H1 (cell line): ENCODE results near the gene BRD3OS. TPM values are rescaled to one million over a fixed set of nuclear protein-coding genes. Genes with fewer than 3 reads are reported as not detected.

ENCODE experiments used
- CTCF ChIA-PET: fragments of 300-600 bp; sonication (Branson Sonifier 250); formaldehyde crosslinking; loops from one replicate; lab custom pipeline; 2021; ENCODE audit not compliant: partially characterized antibody; lab: Charles Lee
- POLR2A ChIA-PET: fragments of 300-600 bp; sonication (Branson Sonifier 250); formaldehyde crosslinking; loops from one replicate; lab custom pipeline; 2021; ENCODE audit warnings: inconsistent platforms; ENCODE audit not compliant: partially characterized antibody; lab: Charles Lee
- DNase-seq, 2 experiments: peaks; one replicate each; pipeline versions ENCODE4 v3.0.0 to v3.0.0-alpha.2; 2010 to 2022; ENCODE audit warnings: low spot score in 2 of 2, low read depth in 1 of 2, mixed read lengths in 1 of 2
- FAIRE-seq: peaks from 2 replicates; lab custom pipeline; 2011; peaks lifted over from hg19 to GRCh38; lab: Jason Lieb, UNC
- H2AFZ ChIP-seq: 2 replicates; pipeline ENCODE4 v1.8.1; 2012; ENCODE audit warnings: low read length, inconsistent platforms
- H2AK5ac ChIP-seq: 2 replicates; pipeline ENCODE4 v1.6.1; 2013; ENCODE audit warnings: low read depth, low read length
- H2BK120ac ChIP-seq: replicated peaks from 2 replicates; pipeline ENCODE3; 2013; ENCODE audit warnings: low read depth, low read length, inconsistent platforms
- H2BK12ac ChIP-seq: 2 replicates; pipeline ENCODE4 v1.6.1; 2013; ENCODE audit warnings: low read depth, low read length
- H2BK15ac ChIP-seq: 2 replicates; pipeline ENCODE4 v1.6.1; 2013; ENCODE audit warnings: low read length
- H2BK20ac ChIP-seq: 2 replicates; pipeline ENCODE4 v1.6.1; 2013; ENCODE audit warnings: low read length
- H2BK5ac ChIP-seq: 2 replicates; pipeline ENCODE4 v1.6.1; 2013; ENCODE audit warnings: low read depth, low read length
- H3K14ac ChIP-seq: 2 replicates; pipeline ENCODE4 v1.6.1; 2013; ENCODE audit warnings: inconsistent platforms; ENCODE audit not compliant: insufficient read length
- H3K18ac ChIP-seq: 2 replicates; pipeline ENCODE4 v1.6.1; 2013; ENCODE audit warnings: low read length; ENCODE audit errors: extremely low read depth
- H3K23ac ChIP-seq: 2 replicates; pipeline ENCODE4 v1.6.1; 2013; ENCODE audit warnings: inconsistent platforms; ENCODE audit not compliant: insufficient read length
- H3K23me2 ChIP-seq: 2 replicates; pipeline ENCODE4 v1.6.1; 2013; ENCODE audit warnings: low read depth, low read length
- H3K27ac ChIP-seq: 2 replicates; pipeline ENCODE4 v1.6.1; 2011; ENCODE audit warnings: low read depth, low read length, inconsistent platforms
- H3K27me3 ChIP-seq, 4 experiments: replicated peaks in 1 of 4; 1 replicate in 1 of 4; 2 replicates in 3 of 4; pipeline versions ENCODE4 v1.6.1 to v1.8.1; 2011 to 2013; ENCODE audit warnings: low read length in 3 of 4, mild to moderate bottlenecking in 3 of 4, inconsistent platforms in 2 of 4, mixed read lengths in 2 of 4, moderate library complexity in 1 of 4; ENCODE audit not compliant: control insufficient read depth in 3 of 4, insufficient read depth in 3 of 4; ENCODE audit errors: extremely low read depth in 1 of 4
- H3K36me3 ChIP-seq, 4 experiments: 2 replicates each; pipeline versions ENCODE4 v1.6.1 to v1.8.1; 2011 to 2013; ENCODE audit warnings: mild to moderate bottlenecking in 4 of 4, low read length in 3 of 4, moderate library complexity in 2 of 4, control low read depth in 1 of 4, inconsistent platforms in 1 of 4; ENCODE audit not compliant: insufficient read depth in 4 of 4, control insufficient read depth in 2 of 4
- H3K4ac ChIP-seq: replicated peaks from 2 replicates; pipeline ENCODE3; 2013; ENCODE audit warnings: low read length, low read depth, mixed read lengths, inconsistent platforms; ENCODE audit not compliant: insufficient read length
- H3K4me1 ChIP-seq, 4 experiments: replicated peaks in 1 of 4; 1 replicate in 1 of 4; 2 replicates in 3 of 4; pipeline versions ENCODE4 v1.6.1 to v1.8.1; 2011 to 2013; ENCODE audit warnings: low read length in 3 of 4, inconsistent platforms in 2 of 4, mixed read lengths in 1 of 4; ENCODE audit not compliant: insufficient read depth in 4 of 4, control insufficient read depth in 3 of 4
- H3K4me2 ChIP-seq, 2 experiments: 2 replicates each; pipeline versions ENCODE4 v1.6.1 to v1.8.1; 2011 to 2013; ENCODE audit warnings: low read depth in 2 of 2, low read length in 2 of 2, control low read depth in 1 of 2, inconsistent platforms in 1 of 2, mild to moderate bottlenecking in 1 of 2; ENCODE audit not compliant: insufficient read depth in 1 of 2
- H3K4me3 ChIP-seq, 4 experiments: fragments of 200-600, 300-600 bp in 1 of 4; sonication (generic), shearing (Covaris generic), sonication (Bioruptor Twin) in 1 of 4; 2 replicates each; pipeline versions ENCODE4 v1.5.1 to v1.8.1; 2011 to 2016; ENCODE audit warnings: low read length in 4 of 4, low read depth in 3 of 4, control low read depth in 2 of 4, inconsistent platforms in 2 of 4, mild to moderate bottlenecking in 2 of 4, mixed read lengths in 1 of 4, moderate library complexity in 1 of 4; ENCODE audit not compliant: insufficient read depth in 2 of 4; ENCODE audit errors: extremely low read depth in 1 of 4
- H3K56ac ChIP-seq: replicated peaks from 2 replicates; pipeline ENCODE3; 2013; ENCODE audit warnings: low read depth, mild to moderate bottlenecking, mixed read lengths, low read length, inconsistent platforms; ENCODE audit not compliant: insufficient read length
- H3K79me1 ChIP-seq: 2 replicates; pipeline ENCODE4 v1.6.1; 2013; ENCODE audit warnings: low read depth, low read length, control low read depth
- H3K79me2 ChIP-seq, 2 experiments: 2 replicates each; pipeline versions ENCODE4 v1.6.1 to v1.8.1; 2012 to 2013; ENCODE audit warnings: low read length in 2 of 2, mild to moderate bottlenecking in 2 of 2, inconsistent platforms in 1 of 2; ENCODE audit not compliant: insufficient read depth in 2 of 2, control insufficient read depth in 1 of 2
- H3K9ac ChIP-seq, 4 experiments: replicated peaks in 1 of 4; 1 replicate in 1 of 4; 2 replicates in 3 of 4; pipeline versions ENCODE4 v1.6.1 to v1.8.1; 2011 to 2013; ENCODE audit warnings: low read depth in 3 of 4, low read length in 3 of 4, control low read depth in 2 of 4, mild to moderate bottlenecking in 2 of 4, moderate library complexity in 2 of 4, inconsistent platforms in 1 of 4; ENCODE audit errors: extremely low read depth in 1 of 4
- H3K9me3 ChIP-seq, 2 experiments: 2 replicates each; pipeline versions ENCODE4 v1.6.1 to v1.8.1; 2012 to 2013; ENCODE audit warnings: mild to moderate bottlenecking in 2 of 2, moderate library complexity in 2 of 2, control low read depth in 1 of 2, inconsistent platforms in 1 of 2, low read depth in 1 of 2, low read length in 1 of 2, mixed read lengths in 1 of 2; ENCODE audit not compliant: insufficient read depth in 2 of 2
- H4K20me1 ChIP-seq, 2 experiments: replicated peaks in 1 of 2; 2 replicates each; pipeline versions ENCODE3 to v1.8.1; 2011 to 2013; ENCODE audit warnings: inconsistent platforms in 2 of 2, low read length in 2 of 2, mild to moderate bottlenecking in 1 of 2; ENCODE audit not compliant: insufficient read depth in 2 of 2, control insufficient read depth in 1 of 2
- H4K5ac ChIP-seq: 2 replicates; pipeline ENCODE4 v1.6.1; 2013; ENCODE audit warnings: low read length, low read depth, mixed read lengths, inconsistent platforms; ENCODE audit not compliant: insufficient read length
- H4K8ac ChIP-seq: 2 replicates; pipeline ENCODE4 v1.8.0; 2013; ENCODE audit warnings: mild to moderate bottlenecking, moderate library complexity, low read length, inconsistent platforms; ENCODE audit not compliant: insufficient read depth; ENCODE audit errors: extremely low read depth
- H4K91ac ChIP-seq: replicated peaks from 2 replicates; pipeline ENCODE3; 2013; ENCODE audit warnings: low read length, mixed read lengths, inconsistent platforms; ENCODE audit not compliant: insufficient read length
- ASH2L ChIP-seq: fragments of 200-600, 300-600 bp; sonication (generic); IDR thresholded peaks from one replicate; pipeline ENCODE4 v1.7.1; 2017; ENCODE audit warnings: low read length
- CHD1 ChIP-seq: IDR thresholded peaks from 2 replicates; pipeline ENCODE4 v1.6.1; 2012; ENCODE audit warnings: low read depth, low read length, improper control_type of control experiment
- JUN ChIP-seq: IDR thresholded peaks from 2 replicates; pipeline ENCODE4 v1.6.1; 2011; ENCODE audit warnings: low read depth, mild to moderate bottlenecking, improper control_type of control experiment, low read length
- KDM5A ChIP-seq: fragments of 200-600 bp; IDR thresholded peaks from 2 replicates; pipeline ENCODE4 v1.7.1; 2012; ENCODE audit warnings: mild to moderate bottlenecking, low read length, inconsistent platforms, mixed read lengths
- PHF8 ChIP-seq: fragments of 200-600 bp; sonication (generic); conservative IDR thresholded peaks from 2 replicates; pipeline ENCODE4 v1.7.1; 2012; ENCODE audit warnings: low read depth, mild to moderate bottlenecking, inconsistent platforms, low read length, moderate library complexity
- POU5F1 ChIP-seq: IDR thresholded peaks from 2 replicates; pipeline ENCODE4 v1.6.1; 2011; ENCODE audit warnings: low read depth, mild to moderate bottlenecking, low read length, moderate library complexity
- RBBP5 ChIP-seq: IDR thresholded peaks from 2 replicates; pipeline ENCODE4 v1.7.1; 2012; ENCODE audit warnings: low read depth, mild to moderate bottlenecking, inconsistent platforms, low read length, moderate library complexity, borderline replicate concordance
- RFX5 ChIP-seq: IDR thresholded peaks from 2 replicates; pipeline ENCODE4 v1.6.1; 2011; ENCODE audit warnings: low read depth, low read length, improper control_type of control experiment, borderline replicate concordance
- USF2 ChIP-seq: IDR thresholded peaks from 2 replicates; pipeline ENCODE4 v1.6.1; 2011; ENCODE audit warnings: low read length, improper control_type of control experiment
- ZNF274 ChIP-seq: IDR thresholded peaks from 2 replicates; pipeline ENCODE4 v1.7.0; 2012; ENCODE audit warnings: low read length, borderline replicate concordance; ENCODE audit errors: extremely low read depth
- WGBS, 2 experiments: shearing (Covaris generic) in 1 of 2; methylation state at CpG; one replicate each; pipeline versions ENCODE4 v1.1.6 to v1.1.7; 2013 to 2015; ENCODE audit warnings: low lambda C conversion rate in 2 of 2, mixed read lengths in 2 of 2, inconsistent platforms in 1 of 2, low coverage in 1 of 2, missing lambda C conversion rate in 1 of 2; ENCODE audit not compliant: insufficient replicate concordance in 2 of 2, insufficient coverage in 1 of 2, insufficient read length in 1 of 2; ENCODE audit errors: extremely low coverage in 1 of 2, missing lambda C conversion rate in 1 of 2; 5-methylcytosine and 5-hydroxymethylcytosine counted together
- polyA plus RNA-seq, 7 experiments: library from polyadenylated mRNA; depleted of rRNA in 3 of 7; stranded (reverse) in 5 of 7; unstranded in 2 of 7; fragments of >200 nt in 5 of 7; fragments of 200-250 nt in 2 of 7; gene quantifications; 1 replicate in 5 of 7; 2 replicates in 1 of 7; 4 replicates in 1 of 7; pipeline versions ENCODE4 v1.2.1 to v1.2.3, GENCODE V29; 2011 to 2013; ENCODE audit warnings: missing spikeins in 2 of 7, mixed read lengths in 2 of 7
- total RNA-seq: library from RNA; stranded (reverse); fragmentation: NEBNext Ultra II Directional; extraction: Animal tissue kit (Norgen Biotek cat#: 25700); gene quantifications from 2 replicates; pipeline ENCODE4 v1.2.1, GENCODE V29; 2021

The BRD3OS gene
- total and polyA plus RNA-seq, 2 of the 8 experiments (the other 6 are each of a cell fraction or from before 2014, with no cell fraction given), result 12.7 to 20.2 TPM

GRCh38 chr9:134047868-134048581 is 22.7 kb downstream of the BRD3OS start:
- Histone ChIP-seq H4K8ac (no peak overlapping the region; the same call in 1 of the 2 replicates), H3K4me1 (no peaks in the 10 kb centered on the region; a peak in 1 of 7 replicates), H3K36me3 (peaks cover 32 to 79% (median 74%) of the 10 kb centered on the region in 4 experiments), H3K79me1 (peaks cover 4% of the 10 kb centered on the region; the same call in 1 of the 2 replicates), H3K27me3 (no peaks in the 10 kb centered on the region), H3K4ac (no peak overlapping the region), H4K91ac (no peak overlapping the region), H3K9me3 (no peaks in the 10 kb centered on the region), H2BK12ac (no peak overlapping the region), H2BK120ac (no peak overlapping the region), H3K14ac (no peak overlapping the region), H4K20me1 (peaks cover 13 to 22% of the 10 kb centered on the region in 2 experiments), H3K23ac (no peak overlapping the region), H3K27ac (no peak overlapping the region), H3K4me2 (no peak overlapping the region), H2BK5ac (no peak overlapping the region), H3K23me2 (no peaks in the 10 kb centered on the region), H3K4me3 (no peak overlapping the region), H3K18ac (no peak overlapping the region), H2BK15ac (no peak overlapping the region), H3K9ac (no peak overlapping the region), H3K56ac (no peak overlapping the region), H2AFZ (no peak overlapping the region), H2AK5ac (no peak overlapping the region), H4K5ac (no peak overlapping the region), H2BK20ac (no peak overlapping the region), H3K79me2 (0 out of 4 replicates have a peak, but pooled peaks cover 0 to 1% of the 10 kb centered on the region in 2 experiments)
- ChIA-PET POLR2A (interaction anchor here (2.2 kb wide), 1 partner anchor 12 kb away, joined by 5 read pairs; no protein-coding TSS in a partner anchor), CTCF (interaction anchor here (1.2 to 1.6 kb wide), 3 partner anchors 12 to 22 kb away, joined by 3 to 4 read pairs (median 3); partner anchors contain the start of gene BRD3OS)
- no peak for DNase-seq
- no peak for FAIRE-seq
- WGBS, 2 experiments, result 96% methylated on average over 50 of the region's 53 CpGs; no CpG with 5 or more reads in 1 of the 2 experiments
- TF ChIP-seq CHD1 (no peak), PHF8 (no peak), JUN (no peak), POU5F1 (no peak), KDM5A (no peak), RFX5 (no peak), ASH2L (no peak), RBBP5 (no peak), ZNF274 (no peak), USF2 (no peak)
